GM11168 (cell line): Measurements from ENCODE around the gene RALGPS1.
"Not testable (repeated sequence)": the region's sequence is repeated elsewhere in the genome, so short reads cannot be mapped to it uniquely, and the experiment has no call there.

Source experiments
- in situ Hi-C: fragments of 300-500 bp; cut with MboI; formaldehyde crosslinking; loops from one replicate; pipeline ENCODE4 v1.12.0; 2022; ENCODE audit warnings: low sequenced_read_pairs; ENCODE audit not compliant: unreplicated experiment

The RALGPS1 gene

GRCh38 chr9:127140842-127141675, 226.5 kb downstream of the RALGPS1 start:
- in situ Hi-C loops = no loop called here

- in situ Hi-C loops = no loop called here
Observed at GRCh38 chr9:127142291-127142690, 227.7 kb downstream of the RALGPS1 start.

DNA sequence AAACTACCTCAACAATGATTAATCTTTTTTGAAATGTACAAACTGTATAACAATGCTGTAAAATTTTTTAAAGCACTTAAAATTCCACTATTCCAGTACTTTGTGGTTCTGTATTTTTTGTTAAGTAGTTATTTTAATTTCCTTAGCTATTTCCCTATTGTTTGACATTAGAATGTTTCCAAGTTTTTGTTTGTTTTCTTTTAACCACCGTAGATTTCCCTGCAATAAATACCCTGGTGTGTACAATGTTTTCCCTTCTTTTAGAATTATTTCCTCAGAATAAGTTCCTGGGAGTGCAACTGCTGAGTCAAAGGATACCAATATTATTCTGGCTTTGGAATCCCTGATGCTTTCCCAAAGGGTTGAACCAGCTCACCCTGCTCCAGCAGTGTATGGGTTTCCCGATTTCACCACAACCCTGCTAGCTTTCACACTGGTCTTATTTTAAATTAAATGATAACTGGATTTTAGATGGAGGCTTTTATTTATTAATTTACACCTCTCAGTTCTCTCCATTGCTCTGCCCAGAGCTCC, 228.4 kb downstream of the RALGPS1 start:
- in situ Hi-C loops = no loop called here

DNA sequence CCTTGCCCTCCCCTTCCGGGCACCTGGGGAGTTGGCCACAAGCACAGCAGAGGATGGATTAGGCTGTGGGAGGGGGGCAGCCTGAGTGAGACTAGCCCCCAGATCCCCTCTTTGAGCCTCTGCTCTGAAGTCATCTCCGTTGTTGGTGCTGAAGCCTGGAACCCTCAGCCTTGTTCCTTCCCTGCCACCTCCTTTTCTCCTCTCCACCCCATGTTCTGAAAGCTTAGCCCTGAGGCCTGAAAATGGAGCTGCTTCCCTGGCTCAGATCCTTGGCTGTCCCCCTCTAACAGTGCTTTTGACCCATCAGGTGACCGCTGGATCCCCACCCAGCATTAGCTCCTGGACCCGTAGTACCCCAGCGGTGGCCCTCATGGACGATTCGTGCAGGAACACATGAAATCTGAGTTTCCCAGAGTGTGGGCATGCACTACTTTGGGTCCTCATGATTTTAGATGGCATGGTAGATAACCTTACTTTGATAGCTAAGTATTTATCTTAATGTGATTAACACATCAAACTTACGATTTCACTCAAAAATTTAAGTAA, 229.4 kb downstream of the RALGPS1 start:
- in situ Hi-C loops = no loop called here

DNA sequence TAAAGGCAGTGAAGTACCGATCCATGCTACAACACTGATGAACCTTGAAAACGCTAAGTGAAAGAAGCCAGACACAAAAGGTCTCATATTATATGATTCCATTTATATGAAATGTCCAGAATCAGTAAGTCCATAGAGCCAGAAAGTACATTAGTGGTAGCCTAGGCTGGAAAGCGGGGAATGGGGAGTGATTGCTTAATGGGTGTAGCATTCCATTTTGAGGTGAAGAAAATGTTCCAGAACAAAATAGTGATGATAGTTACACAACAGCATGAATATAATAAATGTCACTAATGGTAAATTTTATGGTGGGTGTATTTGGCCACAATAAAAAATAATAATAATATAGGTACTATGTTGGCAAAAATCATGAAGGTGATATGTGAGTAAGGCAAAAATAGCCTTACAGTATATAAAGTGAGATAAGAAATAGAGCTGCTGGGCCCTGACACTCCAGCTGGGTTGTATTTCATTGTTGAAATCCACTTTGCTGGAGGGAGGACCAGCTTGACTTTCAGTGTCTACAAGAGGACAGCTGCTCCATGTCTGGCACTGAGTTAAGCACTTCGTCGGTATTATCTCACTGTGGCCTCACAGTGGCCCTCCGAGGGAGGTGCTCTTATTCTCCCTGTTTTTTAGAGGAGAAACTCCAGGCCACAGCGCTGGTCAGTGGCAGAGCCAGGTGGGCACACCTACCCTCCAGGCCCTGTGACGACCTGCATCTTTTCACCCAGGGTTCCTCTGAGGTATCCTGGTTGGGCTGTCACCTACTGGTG, 230.3 kb downstream of the RALGPS1 start:
- in situ Hi-C loops = no loop called here

- in situ Hi-C loops = not testable (repeated sequence)
Observed at GRCh38 chr9:127146841-127147240, 232.3 kb downstream of the RALGPS1 start.

DNA sequence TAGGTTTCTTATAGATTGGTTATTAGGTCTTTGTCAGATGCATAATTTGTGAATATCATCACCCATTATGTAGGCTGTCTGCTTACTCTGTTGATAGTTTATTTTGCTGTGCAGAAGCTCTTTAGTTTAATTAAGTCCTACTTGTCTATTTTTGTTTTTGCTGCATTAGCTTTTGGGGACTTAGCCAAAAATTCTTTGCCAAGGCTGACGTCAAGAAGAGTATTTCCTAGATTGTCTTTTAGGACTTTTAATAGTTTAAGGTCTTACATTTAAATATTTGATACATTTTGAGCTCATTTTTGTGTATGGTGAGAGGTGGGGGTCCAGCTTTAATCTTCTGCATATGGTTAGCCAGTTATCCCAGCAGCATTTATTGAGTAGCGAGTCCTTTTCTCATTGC, 232.7 kb downstream of the RALGPS1 start:
- in situ Hi-C loops = no loop called here

DNA sequence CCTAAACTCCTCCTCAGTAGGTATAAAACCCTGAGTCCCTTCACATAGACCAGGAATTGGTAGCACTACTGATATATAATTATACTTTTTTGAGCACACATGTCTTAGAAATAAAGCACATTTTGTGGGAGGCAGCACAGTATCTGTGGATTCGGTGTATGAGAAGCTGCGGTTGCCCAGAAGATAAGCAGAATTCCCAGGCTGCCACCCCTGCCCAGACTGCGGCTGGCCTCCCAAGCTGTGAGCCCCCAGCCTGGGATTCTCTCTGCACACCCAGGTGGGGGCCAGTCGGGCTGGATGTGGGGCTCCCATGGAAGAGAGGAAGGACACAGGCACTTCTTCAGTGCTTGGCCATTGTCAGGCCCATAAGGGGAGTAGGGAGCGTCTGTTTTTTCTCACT, 233.4 kb downstream of the RALGPS1 start:
- in situ Hi-C loops = no loop called here

DNA sequence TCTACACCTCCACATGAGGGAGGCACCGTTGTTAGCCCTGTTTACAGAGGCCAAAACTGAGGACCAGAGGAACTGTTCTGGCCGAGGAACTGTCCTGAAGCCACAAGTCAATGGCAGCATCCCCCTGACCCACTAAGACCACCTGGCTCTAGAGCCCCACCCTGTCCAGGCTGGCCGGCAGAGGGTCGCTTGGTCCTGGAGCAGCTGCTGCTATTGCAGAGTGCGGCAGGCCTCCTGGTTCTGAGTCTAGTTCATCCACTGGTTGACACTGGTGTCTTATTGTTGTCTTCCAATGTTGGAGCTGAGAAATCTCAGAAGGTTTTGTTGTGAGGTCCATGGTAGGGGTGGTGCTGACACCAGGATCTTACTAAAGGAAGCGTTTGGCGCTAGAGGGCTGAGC, 234.4 kb downstream of the RALGPS1 start:
- in situ Hi-C loops = no loop called here

GRCh38 chr9:127149463-127150390, 235.1 kb downstream of the RALGPS1 start:
- in situ Hi-C loops = no loop called here

- in situ Hi-C loops = no loop called here
Observed at GRCh38 chr9:127153501-127153900, 238.9 kb downstream of the RALGPS1 start.

DNA sequence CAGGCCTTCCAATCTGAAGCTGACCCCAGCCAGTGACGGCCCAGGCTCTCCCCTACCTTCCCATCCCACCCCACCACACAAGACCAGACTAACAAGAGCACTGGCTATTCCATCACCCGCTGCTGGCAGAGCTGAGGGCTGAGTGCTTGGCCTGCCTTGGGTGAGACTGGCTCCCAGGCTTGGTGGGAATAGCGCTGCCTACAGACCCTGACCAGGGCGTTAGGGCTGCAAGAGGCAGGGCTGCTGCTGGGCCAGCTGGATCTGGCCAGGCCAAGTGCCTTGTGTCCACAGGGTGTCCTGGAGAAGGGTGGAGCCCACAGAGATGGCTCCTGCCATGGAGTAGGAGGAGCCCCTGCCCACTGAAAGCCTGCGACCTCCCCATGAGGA, 239.4 kb downstream of the RALGPS1 start:
- in situ Hi-C loops = no loop called here

DNA sequence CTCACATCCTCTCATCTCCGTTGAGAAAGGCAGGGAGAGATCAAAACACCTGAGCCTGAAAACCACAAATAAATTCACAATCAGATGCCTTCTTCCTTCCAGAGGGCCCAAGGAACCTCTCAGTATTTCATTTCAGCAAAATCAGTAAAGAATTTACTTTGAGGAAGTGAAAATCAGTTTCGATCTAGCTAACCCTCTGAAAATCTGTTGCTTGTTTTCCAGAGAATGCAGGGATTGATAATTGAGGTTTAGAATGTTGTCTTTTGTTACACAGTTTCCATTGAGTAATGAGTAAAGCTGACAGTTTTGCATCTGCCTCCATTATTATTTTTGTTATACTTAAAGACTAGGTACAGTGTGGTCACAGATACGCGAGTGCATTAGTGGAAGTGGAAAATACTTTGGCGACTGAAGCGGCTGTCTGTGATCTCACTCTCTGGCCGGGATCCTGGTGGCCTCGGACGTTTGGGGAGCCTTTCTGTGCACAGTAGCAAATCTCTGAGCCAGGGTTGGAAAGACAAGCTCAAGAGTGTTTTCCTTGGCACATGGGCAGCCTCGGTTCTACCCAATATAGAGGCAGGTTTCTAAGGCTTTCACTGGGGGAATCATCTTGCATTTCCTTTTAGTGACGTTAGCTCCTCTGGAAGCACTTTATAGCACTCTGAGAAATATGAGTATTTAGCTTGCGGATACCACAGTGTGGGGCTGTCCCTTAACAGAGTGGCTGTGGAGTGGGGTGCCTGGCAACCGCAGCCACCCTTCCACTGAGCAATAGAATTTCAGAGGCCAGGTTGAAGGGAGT, 240.0 kb downstream of the RALGPS1 start:
- in situ Hi-C loops = no loop called here

GRCh38 chr9:127155314-127155960, 240.9 kb downstream of the RALGPS1 start:
- in situ Hi-C loops = no loop called here

- in situ Hi-C loops = no loop called here
Observed at GRCh38 chr9:127158786-127159324, 244.3 kb downstream of the RALGPS1 start.

DNA sequence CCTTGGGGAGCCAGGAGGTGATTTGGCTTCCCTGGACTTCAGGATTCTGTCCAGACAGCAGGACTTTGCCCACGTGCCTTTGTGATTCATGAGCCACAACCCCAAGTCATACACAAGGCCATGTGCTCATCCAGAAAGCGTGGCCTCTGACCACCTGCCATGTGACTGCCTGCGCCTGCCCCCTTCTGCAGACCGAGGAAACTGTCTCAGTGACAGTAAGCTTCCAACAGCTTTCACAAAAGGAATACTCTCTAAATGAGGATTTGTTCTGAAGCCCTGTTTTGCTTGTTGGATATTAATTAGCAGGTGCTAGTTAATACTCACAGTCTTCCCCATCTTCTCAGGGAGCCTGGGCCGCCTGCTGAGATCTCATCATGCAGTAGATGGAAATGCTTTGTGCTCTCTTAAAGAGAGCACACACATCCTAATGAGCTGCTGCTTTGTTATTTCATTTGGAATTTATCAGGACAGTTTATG, 244.8 kb downstream of the RALGPS1 start:
- in situ Hi-C loops = no loop called here

DNA sequence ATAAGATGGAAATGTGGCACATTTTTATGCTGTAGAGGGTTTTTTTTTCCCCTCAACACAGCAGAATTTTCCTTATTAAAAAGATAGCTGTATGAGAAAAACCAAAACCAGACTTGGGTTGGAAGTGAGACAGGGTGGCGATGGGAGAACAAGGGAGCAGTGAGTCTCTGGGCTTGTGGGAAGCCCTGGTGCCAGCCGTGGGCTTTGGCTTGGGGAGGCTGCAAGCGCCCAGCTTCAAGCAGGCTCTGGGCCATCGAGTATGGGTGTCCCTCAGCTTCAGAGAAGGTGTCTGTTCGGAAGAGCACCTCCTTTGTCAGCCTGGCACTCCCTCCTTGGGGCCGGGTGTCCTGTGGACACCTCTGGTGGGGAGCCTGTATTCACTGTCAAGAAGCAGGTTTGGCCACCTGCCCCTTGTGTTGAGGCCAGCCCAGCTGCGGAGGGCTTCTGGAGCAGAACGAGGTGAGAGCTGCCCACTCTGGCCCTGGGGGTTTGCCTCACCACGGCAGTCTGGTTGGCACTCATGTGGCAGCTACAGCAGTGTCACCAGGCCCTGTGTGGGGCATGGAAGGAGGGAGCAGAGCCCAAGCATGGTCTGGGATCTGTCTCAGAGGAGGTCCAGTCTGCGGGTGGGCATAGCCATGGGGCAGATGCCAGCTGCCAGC, 245.5 kb downstream of the RALGPS1 start:
- in situ Hi-C loops = no loop called here
